K562 (cell line): ENCODE data around the gene ABCC6. TPM values are rescaled to one million over a fixed set of nuclear protein-coding genes. Genes with fewer than 3 reads are reported as not detected.
A peak's percentile ranks its signal among the peaks of the same experiment; 100 is the strongest.

ENCODE experiments used
- ATAC-seq: fragments of 200-7000 bp; cut with Tn5 transposase; 3 replicates; pipeline ENCODE4 v1.9.1; 2020; ENCODE audit warnings: moderate library complexity
- BruUV-seq: library from RNA; stranded (reverse); fragments of 400-500 nt; replicated peaks from 2 replicates; lab custom pipeline; 2021; lab: Mats Ljungman, UMichigan
- CTCF ChIA-PET: fragments of 300-600 bp; formaldehyde crosslinking; extraction: SDS; loops from one replicate; lab custom pipeline; 2021; ENCODE audit warnings: low intra/inter-chr PET ratio; lab: Yijun Ruan, JAX
- POLR2A ChIA-PET: fragments of 300-600, 350-650 bp; sonication (Branson Sonifier 250); formaldehyde crosslinking; extraction: SDS; loops from one replicate; lab custom pipeline; 2021; ENCODE audit warnings: antibody characterized with exemption, inconsistent platforms; lab: Yijun Ruan, JAX
- DNase-seq, 4 experiments: peaks; one replicate each; pipeline versions ENCODE4 v3.0.0 to v3.0.0-alpha.2; 2011 to 2018; ENCODE audit warnings: low spot score in 3 of 4, mixed read lengths in 3 of 4; ENCODE audit errors: extremely low read depth in 1 of 4
- FAIRE-seq: peaks from 2 replicates; lab custom pipeline; 2011; peaks lifted over from hg19 to GRCh38; lab: Jason Lieb, UNC
- H2AFZ ChIP-seq: 2 replicates; pipeline ENCODE4 v1.6.0; 2011; ENCODE audit warnings: low read depth, low read length, control low read depth, inconsistent platforms
- H3K27ac ChIP-seq: fragments of 200-600 bp; 3 replicates; pipeline ENCODE4 v1.8.0; 2011; ENCODE audit warnings: low read depth, mild to moderate bottlenecking, control low read depth, inconsistent platforms, low read length, moderate library complexity, mixed read lengths; ENCODE audit errors: extremely low read depth
- H3K27me3 ChIP-seq, 2 experiments: fragments of 300-600 bp in 1 of 2; 2 replicates in 1 of 2; 3 replicates in 1 of 2; pipeline versions ENCODE4 v1.6.0 to v1.8.0; 2011; ENCODE audit warnings: inconsistent platforms in 2 of 2, low read length in 2 of 2, mild to moderate bottlenecking in 1 of 2, mixed read lengths in 1 of 2, moderate library complexity in 1 of 2; ENCODE audit not compliant: control insufficient read depth in 2 of 2, insufficient read depth in 2 of 2
- H3K36me3 ChIP-seq: fragments of 300-600 bp; 3 replicates; pipeline ENCODE4 v1.8.0; 2011; ENCODE audit warnings: mild to moderate bottlenecking, low read length, inconsistent platforms; ENCODE audit not compliant: control insufficient read depth, insufficient read depth
- H3K4me1 ChIP-seq, 2 experiments: fragments of 200-600 bp in 1 of 2; replicated peaks in 1 of 2; 2 replicates in 1 of 2; 3 replicates in 1 of 2; pipeline versions ENCODE4 v1.5.1 to v1.8.0; 2011; ENCODE audit warnings: inconsistent platforms in 2 of 2, low read length in 2 of 2, mild to moderate bottlenecking in 1 of 2, mixed read lengths in 1 of 2, moderate library complexity in 1 of 2; ENCODE audit not compliant: control insufficient read depth in 2 of 2, insufficient read depth in 2 of 2
- H3K4me2 ChIP-seq: 2 replicates; pipeline ENCODE4 v1.6.1; 2011; ENCODE audit warnings: low read length, control low read depth, inconsistent platforms, mixed read lengths; ENCODE audit not compliant: insufficient read depth
- H3K4me3 ChIP-seq: fragments of 200-600 bp; sonication (generic), shearing (Covaris generic); 2 replicates; pipeline ENCODE4 v1.5.1; 2016; ENCODE audit warnings: control low read depth, inconsistent platforms
- H3K79me2 ChIP-seq: fragments of 200-600 bp; 3 replicates; pipeline ENCODE4 v1.8.0; 2011; ENCODE audit warnings: low read length, inconsistent platforms; ENCODE audit not compliant: control insufficient read depth, insufficient read depth
- H3K9ac ChIP-seq, 2 experiments: 2 replicates each; pipeline versions ENCODE4 v1.6.0 to v1.6.1; 2011; ENCODE audit warnings: low read depth in 2 of 2, low read length in 2 of 2, control low read depth in 1 of 2, inconsistent platforms in 1 of 2, mild to moderate bottlenecking in 1 of 2, mixed read lengths in 1 of 2; ENCODE audit not compliant: insufficient read depth in 1 of 2
- H3K9me1 ChIP-seq: one replicate; pipeline ENCODE4 v1.6.0; 2011; ENCODE audit warnings: inconsistent platforms, mild to moderate bottlenecking, low read length, moderate library complexity; ENCODE audit not compliant: control insufficient read depth, insufficient read depth
- H3K9me3 ChIP-seq: replicated peaks from 2 replicates; pipeline ENCODE4 v1.5.1; 2011; ENCODE audit warnings: low read depth, low read length, inconsistent platforms; ENCODE audit not compliant: control insufficient read depth, insufficient read depth
- H4K20me1 ChIP-seq: replicated peaks from 2 replicates; pipeline ENCODE4 v1.6.1; 2011; ENCODE audit warnings: low read length, inconsistent platforms, mixed read lengths; ENCODE audit not compliant: control insufficient read depth, insufficient read depth
- DACH1 ChIP-seq: fragments of 450-650 bp; IDR thresholded peaks from 2 replicates; pipeline ENCODE4 v1.6.1; 2018; ENCODE audit not compliant: partially characterized antibody
- ETS1 ChIP-seq: conservative IDR thresholded peaks from 2 replicates; pipeline ENCODE4 v1.6.1; 2011; ENCODE audit warnings: low read depth, mild to moderate bottlenecking, low read length; ENCODE audit not compliant: control insufficient read depth
- STAG1 ChIP-seq: sonication (generic); formaldehyde crosslinking; IDR thresholded peaks from 2 replicates; pipeline ENCODE4 v1.5.0; 2020; ENCODE audit warnings: missing genetic modification reagents, borderline replicate concordance
- TRIM24 ChIP-seq, 2 experiments: fragments of 450-650 bp; IDR thresholded peaks; 2 replicates each; pipeline ENCODE4 v1.6.1; 2016
- TRIM25 ChIP-seq: fragments of 450-650 bp; IDR thresholded peaks from 2 replicates; pipeline ENCODE4 v1.7.0; 2016; ENCODE audit warnings: borderline replicate concordance
- ZNF253 ChIP-seq: fragments of 250-450 bp; sonication (Bioruptor Pico); conservative IDR thresholded peaks from 2 replicates; pipeline ENCODE4 v1.6.1; 2021; ENCODE audit warnings: mild to moderate bottlenecking
- ZNF780A ChIP-seq: fragments of 250-450 bp; sonication (Bioruptor Pico); IDR thresholded peaks from 2 replicates; pipeline ENCODE4 v1.5.0; 2021; ENCODE audit warnings: mild to moderate bottlenecking
- WGBS: fragments of 100-300 bp; shearing (Covaris generic); methylation state at CpG from one replicate; pipeline ENCODE4 v1.1.6; 2016; ENCODE audit warnings: low coverage, mixed read lengths; ENCODE audit not compliant: insufficient coverage; ENCODE audit errors: missing lambda C conversion rate; 5-methylcytosine and 5-hydroxymethylcytosine counted together
- in situ Hi-C: fragments of 300-500 bp; cut with MboI; formaldehyde crosslinking; loops from 4 replicates; pipeline ENCODE4 v1.15.0; 2018; ENCODE audit warnings: inconsistent platforms, mixed read lengths
- intact Hi-C: fragments of 100-400 bp; cut with micrococcal nuclease; formaldehyde crosslinking; loops from 2 replicates; pipeline ENCODE4 v1.14.2; 2022
- polyA plus RNA-seq, 8 experiments: library from polyadenylated mRNA; depleted of rRNA in 4 of 8; stranded (reverse) in 5 of 8; unstranded in 3 of 8; fragments of >200 nt; fragmentation: Nextera tagmentation in 2 of 8; fragmentation: Illumina TruSeq in 1 of 8; extraction: Ambion mirVana in 2 of 8; extraction: Trizol in 1 of 8; gene quantifications; 2 replicates each; pipeline versions ENCODE4 v1.2.1 to v1.2.3, GENCODE V29; 2011 to 2014; ENCODE audit warnings: inconsistent platforms in 1 of 8, missing spikeins in 1 of 8
- total RNA-seq, 7 experiments: library from RNA; depleted of rRNA in 6 of 7; stranded (reverse); fragments of >200 nt in 6 of 7; fragmentation: Illumina TruSeq in 2 of 7; extraction: Trizol in 2 of 7; gene quantifications; 2 replicates each; pipeline versions ENCODE4 v1.2.1 to v1.2.3, GENCODE V29; 2011 to 2021; ENCODE audit warnings: low replicate concordance in 1 of 7

ABCC6 gene
- total and polyA plus RNA-seq, 9 of the 15 experiments (the other 6 are each of a cell fraction or from before 2014, with no cell fraction given) = 0.03 to 0.46 (median 0.07) TPM; not detected in 4

GRCh38 chr16:16127469-16128116 is 95.7 kb downstream of the ABCC6 start (continued):
- no peak for TF ChIP-seq ZNF253
- no peak for TF ChIP-seq ETS1
- no peak for TF ChIP-seq TRIM25

- H3K4me1 ChIP-seq = peaks cover 0 to 1% of the 10 kb centered on the region in 2 experiments; a peak in 1 of 5 replicates
- CTCF ChIA-PET = interaction anchor here (1.4 to 2.2 kb wide), 2 partner anchors 349 to 361 kb away, joined by 4 to 17 read pairs; no protein-coding TSS in a partner anchor
- intact Hi-C loops (loop anchor here (1.0 kb wide), 2 partner anchors 252 to 361 kb away; no protein-coding TSS in a partner anchor), in situ Hi-C loops (loop anchor here (5.0 kb wide), 1 partner anchor 350 kb away; no protein-coding TSS in a partner anchor)
- H3K9me1 ChIP-seq = no peaks in the 10 kb centered on the region
- 64% methylated on average over 10 of the region's 10 CpGs for WGBS
- no peaks in the 10 kb centered on the region for H3K27me3 ChIP-seq
- no peaks in the 10 kb centered on the region for H3K79me2 ChIP-seq
- peaks cover 72% of the 10 kb centered on the region; the same call in 2 of the 3 replicates for H3K36me3 ChIP-seq
- no peak overlapping the region; the same call in 2 of the 3 replicates for H3K27ac ChIP-seq
- peak; percentile 23; the same call in 2 of the 3 replicates for ATAC-seq
- no peak for DNase-seq
- no peak overlapping the region for H2AFZ ChIP-seq
- no peak overlapping the region for H3K9ac ChIP-seq
- TF ChIP-seq ZNF780A (no peak), DACH1 (peak; percentile 33), TRIM24 (IDR thresholded peaks at IDR 0.05) (no peak), STAG1 (CRISPR knock-in tag) (no peak)
- TF ChIP-seq, all 486 proteins: peak for 1
- H3K4me3 ChIP-seq = no peak overlapping the region
- no TSS peak for BruUV-seq
- H3K4me2 ChIP-seq = no peak overlapping the region
- POLR2A ChIA-PET = interaction anchor here (0.7 kb wide), 1 partner anchor 30 kb away, joined by 3 read pairs; no protein-coding TSS in a partner anchor
- H3K9me3 ChIP-seq = no peaks in the 10 kb centered on the region
- FAIRE-seq = peak; percentile 42
- H4K20me1 ChIP-seq = no peaks in the 10 kb centered on the region; the same call in 1 of the 2 replicates
These were observed 96.4 kb downstream of the ABCC6 start for GRCh38 chr16:16126896-16127295.
